ENCODE results near the gene USP12.

USP12 gene

DNA sequence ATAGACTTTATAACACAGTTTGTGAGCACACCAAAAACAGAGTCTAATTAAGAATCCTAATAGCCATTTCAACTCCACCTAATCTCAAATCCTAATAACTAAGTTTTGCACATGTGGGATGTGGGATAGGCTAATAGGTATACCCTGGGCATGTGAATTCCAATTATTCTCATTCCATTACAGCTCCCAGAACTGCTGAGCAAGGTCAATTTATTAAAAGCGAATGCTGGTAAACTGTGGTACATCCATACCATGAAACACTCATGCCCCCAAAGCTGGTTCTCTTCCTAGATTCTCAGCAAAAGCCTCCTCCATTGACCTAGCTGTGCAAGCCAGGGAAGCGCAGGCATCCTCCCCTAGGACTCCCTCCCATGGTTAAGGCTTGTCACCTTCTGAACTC lies 113.8 kb downstream of the USP12 start:
- Histone ChIP-seq H3K36me3 (ENCODE audit: control insufficient read depth in 1 of 2, insufficient read depth in 2 of 2, low read length in 2 of 2) (peaks cover 2% of the 10 kb centered on the region in 2 experiments), H2AK5ac (ENCODE audit: low read length) (no peak overlapping the region), H3K9me3 (ENCODE audit: insufficient read depth, low read depth, low read length) (no peaks in the 10 kb centered on the region), H3K79me1 (ENCODE audit: low read length) (no peaks in the 10 kb centered on the region), H3K4me3 (ENCODE audit: low read depth, low read length) (no peak overlapping the region), H2BK12ac (ENCODE audit: low read length) (no peak overlapping the region), H3K23ac (ENCODE audit: low read length) (no peak overlapping the region), H3K18ac (ENCODE audit: low read length) (no peak overlapping the region), H3K4ac (ENCODE audit: low read depth, low read length) (no peak overlapping the region), H3K27ac (ENCODE audit: low read depth, low read length) (no peak overlapping the region), H3K4me2 (ENCODE audit: low read length) (no peak overlapping the region), H2BK120ac (ENCODE audit: insufficient read depth, low read length, poor library complexity) (no peak overlapping the region), H4K8ac (ENCODE audit: low read depth, low read length) (no peak overlapping the region), H3K79me2 (ENCODE audit: control insufficient read depth, insufficient read depth, low read length, poor library complexity) (no peaks in the 10 kb centered on the region), H3K4me1 (ENCODE audit: control insufficient read depth in 1 of 2, insufficient read depth in 2 of 2, low read length in 2 of 2) (peaks cover 21 to 28% of the 10 kb centered on the region in 2 experiments), H3K27me3 (ENCODE audit: insufficient read depth, low read length) (no peaks in the 10 kb centered on the region), H4K12ac (ENCODE audit: low read depth, low read length) (no peak overlapping the region), H4K91ac (ENCODE audit: low read depth, low read length) (no peak overlapping the region), H2BK5ac (ENCODE audit: low read depth, low read length, poor library complexity) (no peak overlapping the region), H3K14ac (ENCODE audit: low read length) (no peak overlapping the region), H2AFZ (ENCODE audit: insufficient read depth, low read length, poor library complexity) (no peak overlapping the region), H3K9ac (ENCODE audit: low read length) (no peak overlapping the region)
- DNase-seq: no peak
- WGBS (ENCODE audit: extremely low coverage, insufficient coverage, insufficient read length): no CpG with 5 or more reads among the region's 2 CpGs

DNA sequence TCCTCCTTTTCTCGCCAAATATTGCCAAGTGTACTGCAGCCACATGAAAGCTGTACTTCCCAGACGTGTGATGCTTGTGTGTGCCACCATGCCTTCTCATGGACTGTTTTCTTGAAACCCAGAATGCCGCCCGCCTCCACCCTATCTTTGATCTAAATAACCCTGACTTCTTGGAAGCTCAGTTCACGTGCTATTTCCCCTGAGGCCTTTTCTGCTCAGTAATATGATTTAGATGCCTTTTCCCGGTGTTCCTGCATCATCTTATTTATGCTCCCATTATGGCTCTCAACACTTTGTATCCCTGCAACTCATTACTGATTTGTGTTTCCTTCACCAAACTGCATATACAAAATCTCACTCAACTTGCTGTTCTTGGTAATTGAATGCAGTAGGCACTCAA lies 116.1 kb downstream of the USP12 start:
- peak; percentile 64 to 74 for DNase-seq
- Histone ChIP-seq H3K9ac (ENCODE audit: low read length) (no peak overlapping the region), H3K18ac (ENCODE audit: low read length) (no peak overlapping the region), H3K27ac (ENCODE audit: low read depth, low read length) (peak overlapping the region; percentile 20), H3K9me3 (ENCODE audit: insufficient read depth, low read depth, low read length) (peaks cover 2% of the 10 kb centered on the region), H3K79me2 (ENCODE audit: control insufficient read depth, insufficient read depth, low read length, poor library complexity) (no peaks in the 10 kb centered on the region), H3K4me2 (ENCODE audit: low read length) (no peak overlapping the region), H3K27me3 (ENCODE audit: insufficient read depth, low read length) (no peaks in the 10 kb centered on the region), H3K4ac (ENCODE audit: low read depth, low read length) (no peak overlapping the region), H3K23ac (ENCODE audit: low read length) (no peak overlapping the region), H2AFZ (ENCODE audit: insufficient read depth, low read length, poor library complexity) (no peak overlapping the region), H3K4me1 (ENCODE audit: control insufficient read depth in 1 of 2, insufficient read depth in 2 of 2, low read length in 2 of 2) (peaks cover 21 to 28% of the 10 kb centered on the region in 2 experiments), H2BK5ac (ENCODE audit: low read depth, low read length, poor library complexity) (no peak overlapping the region), H2AK5ac (ENCODE audit: low read length) (no peak overlapping the region), H3K14ac (ENCODE audit: low read length) (no peak overlapping the region), H4K8ac (ENCODE audit: low read depth, low read length) (no peak overlapping the region), H4K91ac (ENCODE audit: low read depth, low read length) (no peak overlapping the region), H2BK12ac (ENCODE audit: low read length) (no peak overlapping the region), H4K12ac (ENCODE audit: low read depth, low read length) (no peak overlapping the region), H3K36me3 (ENCODE audit: control insufficient read depth in 1 of 2, insufficient read depth in 2 of 2, low read length in 2 of 2) (peaks cover 3 to 5% of the 10 kb centered on the region in 2 experiments), H2BK120ac (ENCODE audit: insufficient read depth, low read length, poor library complexity) (no peak overlapping the region), H3K79me1 (ENCODE audit: low read length) (no peaks in the 10 kb centered on the region), H3K4me3 (ENCODE audit: low read depth, low read length) (no peak overlapping the region)
- whole genome bisulfite sequencing (ENCODE audit: extremely low coverage, insufficient coverage, insufficient read length): no CpG with 5 or more reads among the region's 6 CpGs

DNA sequence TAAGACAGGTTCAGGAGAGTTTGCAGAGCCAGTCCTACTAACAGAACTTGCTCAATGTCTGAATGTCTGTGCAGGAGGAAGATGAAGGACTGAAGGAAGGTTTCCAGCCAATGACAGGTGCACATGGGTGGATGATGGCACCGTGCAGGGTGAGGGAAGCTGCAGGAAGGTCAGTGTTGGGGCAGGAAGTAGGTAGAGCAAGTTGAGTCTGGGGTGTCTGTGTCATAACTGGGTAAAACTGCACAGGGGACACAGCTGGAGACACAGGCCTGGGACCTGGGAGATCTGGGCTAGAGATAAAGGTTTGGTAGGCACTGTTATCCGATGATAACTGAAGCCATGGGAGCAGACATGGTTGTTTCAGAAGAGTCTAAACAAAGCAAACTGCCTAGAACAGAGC lies 116.9 kb downstream of the USP12 start:
- Histone ChIP-seq H3K79me2 (ENCODE audit: control insufficient read depth, insufficient read depth, low read length, poor library complexity) (no peaks in the 10 kb centered on the region), H3K14ac (ENCODE audit: low read length) (no peak overlapping the region), H2BK120ac (ENCODE audit: insufficient read depth, low read length, poor library complexity) (no peak overlapping the region), H2AFZ (ENCODE audit: insufficient read depth, low read length, poor library complexity) (no peak overlapping the region), H3K79me1 (ENCODE audit: low read length) (no peaks in the 10 kb centered on the region), H3K23ac (ENCODE audit: low read length) (no peak overlapping the region), H3K36me3 (ENCODE audit: control insufficient read depth in 1 of 2, insufficient read depth in 2 of 2, low read length in 2 of 2) (peaks cover 4 to 7% of the 10 kb centered on the region in 2 experiments), H3K9me3 (ENCODE audit: insufficient read depth, low read depth, low read length) (peaks cover 3% of the 10 kb centered on the region), H3K4me2 (ENCODE audit: low read length) (no peak overlapping the region), H3K4me3 (ENCODE audit: low read depth, low read length) (peak overlapping the region; percentile 45), H2AK5ac (ENCODE audit: low read length) (no peak overlapping the region), H3K18ac (ENCODE audit: low read length) (no peak overlapping the region), H4K8ac (ENCODE audit: low read depth, low read length) (no peak overlapping the region), H2BK12ac (ENCODE audit: low read length) (no peak overlapping the region), H2BK5ac (ENCODE audit: low read depth, low read length, poor library complexity) (no peak overlapping the region), H3K27ac (ENCODE audit: low read depth, low read length) (peak overlapping the region; percentile 61), H4K12ac (ENCODE audit: low read depth, low read length) (no peak overlapping the region), H3K4ac (ENCODE audit: low read depth, low read length) (no peak overlapping the region), H3K4me1 (ENCODE audit: control insufficient read depth in 1 of 2, insufficient read depth in 2 of 2, low read length in 2 of 2) (peaks cover 21 to 28% of the 10 kb centered on the region in 2 experiments), H3K27me3 (ENCODE audit: insufficient read depth, low read length) (no peaks in the 10 kb centered on the region), H4K91ac (ENCODE audit: low read depth, low read length) (peak overlapping the region; percentile 37), H3K9ac (ENCODE audit: low read length) (no peak overlapping the region)
- DNase-seq: no peak
- WGBS (ENCODE audit: extremely low coverage, insufficient coverage, insufficient read length): no CpG with 5 or more reads among the region's 2 CpGs

GRCh38 chr13:27053902-27054595 lies 117.6 kb downstream of the USP12 start:
- no peak overlapping the region for H4K12ac ChIP-seq (ENCODE audit: low read depth, low read length)
- no peak overlapping the region for H3K9ac ChIP-seq (ENCODE audit: low read length)
- H2BK5ac ChIP-seq (ENCODE audit: low read depth, low read length, poor library complexity): no peak overlapping the region
- peak; percentile 33 to 41 for DNase-seq
- no peak overlapping the region for H2AFZ ChIP-seq (ENCODE audit: insufficient read depth, low read length, poor library complexity)
- no peak overlapping the region for H3K4me2 ChIP-seq (ENCODE audit: low read length)
- no peaks in the 10 kb centered on the region for H3K79me1 ChIP-seq (ENCODE audit: low read length)
- H3K9me3 ChIP-seq (ENCODE audit: insufficient read depth, low read depth, low read length): peaks cover 3% of the 10 kb centered on the region
- H2AK5ac ChIP-seq (ENCODE audit: low read length): no peak overlapping the region
- H3K4ac ChIP-seq (ENCODE audit: low read depth, low read length): no peak overlapping the region
- H3K4me3 ChIP-seq (ENCODE audit: low read depth, low read length): no peak overlapping the region
- H3K4me1 ChIP-seq (ENCODE audit: control insufficient read depth in 1 of 2, insufficient read depth in 2 of 2, low read length in 2 of 2): peaks cover 21 to 28% of the 10 kb centered on the region in 2 experiments
- no peak overlapping the region for H3K18ac ChIP-seq (ENCODE audit: low read length)
- H4K8ac ChIP-seq (ENCODE audit: low read depth, low read length): no peak overlapping the region
- no peak overlapping the region for H3K23ac ChIP-seq (ENCODE audit: low read length)
- peaks cover 4 to 7% of the 10 kb centered on the region in 2 experiments for H3K36me3 ChIP-seq (ENCODE audit: control insufficient read depth in 1 of 2, insufficient read depth in 2 of 2, low read length in 2 of 2)
- WGBS (ENCODE audit: extremely low coverage, insufficient coverage, insufficient read length): no CpG with 5 or more reads among the region's 6 CpGs
- H3K79me2 ChIP-seq (ENCODE audit: control insufficient read depth, insufficient read depth, low read length, poor library complexity): no peaks in the 10 kb centered on the region
- H2BK12ac ChIP-seq (ENCODE audit: low read length): peak overlapping the region; percentile 24
- no peak overlapping the region for H2BK120ac ChIP-seq (ENCODE audit: insufficient read depth, low read length, poor library complexity)
- no peak overlapping the region for H4K91ac ChIP-seq (ENCODE audit: low read depth, low read length)
- no peak overlapping the region for H3K14ac ChIP-seq (ENCODE audit: low read length)
- no peaks in the 10 kb centered on the region for H3K27me3 ChIP-seq (ENCODE audit: insufficient read depth, low read length)
- peak overlapping the region; percentile 61 for H3K27ac ChIP-seq (ENCODE audit: low read depth, low read length)
